WI38 (cell line): ENCODE measurements around the gene PCSK9.

Source experiments
- H3K4me3 ChIP-seq: 2 replicates; pipeline ENCODE4 v1.5.1; 2011; ENCODE audit warnings: low read depth, mild to moderate bottlenecking, control low read depth, low read length
- TF ChIP-seq, protein P1 (sequence below): IDR thresholded peaks from 2 replicates; pipeline ENCODE4 v1.5.1; 2012; ENCODE audit warnings: low read depth, mild to moderate bottlenecking, control low read depth, low read length

PCSK9 gene

DNA sequence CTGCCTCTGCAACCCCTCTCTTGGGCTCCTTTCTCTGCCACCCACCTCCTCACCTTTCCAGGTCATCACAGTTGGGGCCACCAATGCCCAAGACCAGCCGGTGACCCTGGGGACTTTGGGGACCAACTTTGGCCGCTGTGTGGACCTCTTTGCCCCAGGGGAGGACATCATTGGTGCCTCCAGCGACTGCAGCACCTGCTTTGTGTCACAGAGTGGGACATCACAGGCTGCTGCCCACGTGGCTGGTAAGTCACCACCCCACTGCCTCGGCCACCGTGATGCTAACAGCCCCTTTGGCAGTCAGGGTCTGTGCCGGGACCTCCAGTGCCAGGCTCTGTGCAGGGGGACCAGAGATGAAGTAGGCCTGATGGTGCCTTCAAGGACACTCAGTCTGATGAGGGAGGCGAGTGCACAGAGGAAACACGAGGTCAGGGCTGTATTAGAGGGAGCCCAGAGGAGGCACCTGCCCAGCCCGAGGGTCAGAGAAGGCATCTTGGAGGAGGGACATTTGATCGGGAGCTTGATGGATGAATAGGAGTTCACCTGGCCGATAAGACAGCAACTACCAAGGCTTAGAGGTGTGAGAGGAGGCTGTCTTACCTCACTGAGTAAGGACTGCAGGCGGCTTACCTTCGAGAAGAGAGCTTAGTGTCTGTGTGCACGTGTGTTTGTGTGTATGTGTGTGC, 18.1 kb downstream of the PCSK9 start:
- no peak overlapping the region for H3K4me3 ChIP-seq
- TF ChIP-seq, protein P1, sequence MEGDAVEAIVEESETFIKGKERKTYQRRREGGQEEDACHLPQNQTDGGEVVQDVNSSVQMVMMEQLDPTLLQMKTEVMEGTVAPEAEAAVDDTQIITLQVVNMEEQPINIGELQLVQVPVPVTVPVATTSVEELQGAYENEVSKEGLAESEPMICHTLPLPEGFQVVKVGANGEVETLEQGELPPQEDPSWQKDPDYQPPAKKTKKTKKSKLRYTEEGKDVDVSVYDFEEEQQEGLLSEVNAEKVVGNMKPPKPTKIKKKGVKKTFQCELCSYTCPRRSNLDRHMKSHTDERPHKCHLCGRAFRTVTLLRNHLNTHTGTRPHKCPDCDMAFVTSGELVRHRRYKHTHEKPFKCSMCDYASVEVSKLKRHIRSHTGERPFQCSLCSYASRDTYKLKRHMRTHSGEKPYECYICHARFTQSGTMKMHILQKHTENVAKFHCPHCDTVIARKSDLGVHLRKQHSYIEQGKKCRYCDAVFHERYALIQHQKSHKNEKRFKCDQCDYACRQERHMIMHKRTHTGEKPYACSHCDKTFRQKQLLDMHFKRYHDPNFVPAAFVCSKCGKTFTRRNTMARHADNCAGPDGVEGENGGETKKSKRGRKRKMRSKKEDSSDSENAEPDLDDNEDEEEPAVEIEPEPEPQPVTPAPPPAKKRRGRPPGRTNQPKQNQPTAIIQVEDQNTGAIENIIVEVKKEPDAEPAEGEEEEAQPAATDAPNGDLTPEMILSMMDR: no peak

DNA sequence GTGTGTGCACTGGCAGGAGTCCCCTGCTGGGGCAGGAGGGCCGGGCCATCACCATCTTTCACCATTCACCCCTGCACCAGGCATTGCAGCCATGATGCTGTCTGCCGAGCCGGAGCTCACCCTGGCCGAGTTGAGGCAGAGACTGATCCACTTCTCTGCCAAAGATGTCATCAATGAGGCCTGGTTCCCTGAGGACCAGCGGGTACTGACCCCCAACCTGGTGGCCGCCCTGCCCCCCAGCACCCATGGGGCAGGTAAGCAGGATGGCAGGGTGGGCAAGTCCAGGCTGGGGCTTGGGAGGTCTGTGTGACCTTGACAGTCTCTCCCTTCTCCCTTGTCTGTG, 18.6 kb downstream of the PCSK9 start:
- TF ChIP-seq, protein P1: no peak

DNA sequence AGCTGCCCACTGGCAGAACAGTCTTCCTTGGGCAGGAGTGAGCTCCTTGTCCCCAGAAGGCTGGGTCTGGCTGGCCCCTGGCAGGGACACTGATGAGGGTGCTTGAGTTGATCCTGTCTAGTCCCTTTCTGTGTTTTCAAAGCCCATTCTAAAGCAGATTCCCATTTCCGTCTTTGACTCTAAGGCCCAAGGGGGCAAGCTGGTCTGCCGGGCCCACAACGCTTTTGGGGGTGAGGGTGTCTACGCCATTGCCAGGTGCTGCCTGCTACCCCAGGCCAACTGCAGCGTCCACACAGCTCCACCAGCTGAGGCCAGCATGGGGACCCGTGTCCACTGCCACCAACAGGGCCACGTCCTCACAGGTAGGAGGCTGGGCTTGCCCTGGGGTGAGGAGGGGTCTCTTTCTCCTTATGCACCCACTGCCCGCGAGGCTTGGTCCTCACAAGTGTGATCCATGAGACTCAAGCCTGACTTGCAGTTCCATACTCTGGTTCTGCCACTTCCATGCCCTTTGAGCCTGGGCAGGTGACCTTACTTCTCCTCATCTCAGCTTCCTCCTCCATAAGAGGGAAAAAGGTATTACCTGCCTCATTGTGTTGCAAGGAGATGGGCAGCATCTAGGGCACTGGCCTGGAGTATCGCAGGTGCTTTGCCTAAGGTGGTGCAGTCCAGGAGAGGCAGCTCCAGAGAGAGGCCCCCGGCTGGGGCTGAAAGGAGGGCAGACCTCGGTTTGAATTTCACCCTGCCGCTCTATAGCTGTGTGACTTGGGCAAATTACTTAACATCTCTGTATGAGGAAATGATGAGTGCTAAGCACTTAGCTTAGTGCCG, 20.2 kb downstream of the PCSK9 start:
- TF ChIP-seq, protein P1: no peak
- no peak overlapping the region for H3K4me3 ChIP-seq

More for the DNA sequence above, 18.6 kb downstream of the PCSK9 start:
- no peak overlapping the region for H3K4me3 ChIP-seq

DNA sequence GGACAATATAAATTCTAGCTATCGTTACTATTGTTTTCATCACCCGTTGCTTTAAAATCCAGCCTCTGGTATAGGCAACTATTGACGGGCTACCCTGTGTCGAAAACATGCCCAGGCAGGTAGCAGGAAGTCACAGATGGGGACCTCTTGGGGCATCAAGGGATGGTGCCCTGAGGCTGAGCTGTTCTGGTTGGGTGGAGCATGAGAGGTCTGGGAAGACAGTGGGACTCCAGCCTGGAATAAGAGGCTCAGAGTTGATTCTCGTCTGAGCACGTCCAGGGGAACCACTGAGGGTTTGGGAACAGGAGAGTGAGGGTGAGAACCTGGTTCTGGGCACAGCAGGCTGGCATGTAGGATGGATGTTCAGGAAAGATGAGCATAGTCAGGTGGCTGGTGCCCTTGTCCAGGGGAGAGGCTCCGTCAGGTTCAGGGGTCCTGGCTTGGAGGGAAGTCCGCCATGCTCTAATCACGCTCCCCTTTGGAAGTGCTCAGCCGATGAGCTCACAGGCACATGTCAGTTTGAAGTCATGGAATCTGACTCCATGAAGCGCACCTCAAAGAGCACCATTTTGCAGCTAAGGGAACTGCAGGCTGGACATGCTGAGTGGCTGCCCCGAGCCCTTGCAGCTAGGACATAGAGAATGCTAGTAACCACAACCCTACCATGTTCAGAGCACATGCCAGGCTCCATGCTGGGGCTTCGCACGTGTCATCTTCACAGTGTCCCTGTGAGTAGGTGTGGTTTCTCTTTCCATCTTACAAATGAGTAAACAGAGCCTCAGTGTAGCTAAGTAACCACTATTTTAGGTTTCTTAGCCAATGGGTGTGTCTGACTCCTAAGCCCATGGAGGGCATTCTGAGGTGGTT, 21.0 kb downstream of the PCSK9 start:
- H3K4me3 ChIP-seq: no peak overlapping the region
- TF ChIP-seq, protein P1: no peak

DNA sequence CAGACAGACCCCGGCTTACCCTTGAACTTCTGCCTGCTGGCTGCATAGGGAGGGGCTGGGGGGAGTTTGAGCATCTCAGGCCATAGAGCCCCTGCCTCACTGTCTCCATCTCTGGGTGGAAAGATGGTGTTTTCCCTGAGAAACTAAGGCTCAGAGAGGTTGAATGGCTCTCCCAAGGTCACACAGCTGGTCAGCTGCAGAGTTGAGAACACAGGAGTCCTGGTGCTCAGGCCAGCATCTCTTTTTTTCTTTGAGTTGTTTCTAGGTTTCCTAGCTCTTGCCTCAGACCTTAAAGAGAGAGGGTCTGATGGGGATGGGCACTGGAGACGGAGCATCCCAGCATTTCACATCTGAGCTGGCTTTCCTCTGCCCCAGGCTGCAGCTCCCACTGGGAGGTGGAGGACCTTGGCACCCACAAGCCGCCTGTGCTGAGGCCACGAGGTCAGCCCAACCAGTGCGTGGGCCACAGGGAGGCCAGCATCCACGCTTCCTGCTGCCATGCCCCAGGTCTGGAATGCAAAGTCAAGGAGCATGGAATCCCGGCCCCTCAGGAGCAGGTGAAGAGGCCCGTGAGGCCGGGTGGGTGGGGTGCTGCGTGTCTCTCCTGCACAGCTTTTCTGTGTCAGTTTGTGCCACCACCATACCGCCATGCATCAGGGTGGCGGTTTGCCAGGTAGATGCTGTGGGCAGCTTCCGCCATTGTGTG, 21.8 kb downstream of the PCSK9 start:
- no peak overlapping the region for H3K4me3 ChIP-seq
- TF ChIP-seq, protein P1: no peak

DNA sequence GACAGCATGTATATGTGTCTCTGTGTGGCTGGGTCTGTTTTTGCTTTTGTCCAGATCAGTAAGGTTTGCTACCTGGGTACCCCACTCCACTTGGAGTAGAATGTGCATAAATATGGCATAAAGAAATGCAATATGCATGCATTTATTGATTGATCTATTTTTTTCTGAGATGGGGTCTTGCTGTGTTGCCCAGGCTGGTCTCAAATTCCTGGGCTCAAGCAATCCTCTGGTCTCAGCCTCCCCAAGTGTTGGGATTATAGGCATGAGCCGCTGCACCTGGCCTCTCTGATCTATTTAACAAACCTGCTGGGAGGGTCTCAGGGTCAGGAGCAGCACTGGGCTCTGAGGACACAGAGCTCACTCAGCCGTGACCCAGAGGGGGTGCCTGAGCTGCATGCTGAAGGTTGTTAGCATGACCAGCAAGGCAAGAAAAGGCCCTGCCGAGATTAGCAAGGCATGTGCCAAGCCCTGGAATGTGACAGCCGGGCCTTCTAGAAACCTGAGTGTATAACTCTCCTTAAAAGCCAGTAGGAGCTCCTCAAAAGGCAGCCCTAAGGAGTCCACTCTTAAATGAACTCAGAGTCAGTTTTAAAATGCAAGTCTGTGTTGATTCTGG, 22.5 kb downstream of the PCSK9 start:
- H3K4me3 ChIP-seq: no peak overlapping the region
- TF ChIP-seq, protein P1: no peak
